CD14-positive monocyte (primary cell): Measurements from ENCODE around the gene NUDT1. TPM values are rescaled to one million over a fixed set of nuclear protein-coding genes. Genes with fewer than 3 reads are reported as not detected.

Source experiments
- DNase-seq, 3 donors: peaks; one replicate each; pipeline ENCODE4 v3.0.0-alpha.2; 2011 to 2022
- H2AFZ ChIP-seq: 2 replicates; pipeline ENCODE4 v1.6.0; 2012; ENCODE audit warnings: mild to moderate bottlenecking, low read depth, low read length, inconsistent platforms; ENCODE audit not compliant: insufficient read depth, poor library complexity, severe bottlenecking
- H3K27ac ChIP-seq, 2 donors: 1 replicate in 1 of 2; 2 replicates in 1 of 2; pipeline ENCODE4 v1.5.1; 2012 to 2013; ENCODE audit warnings: low read length in 2 of 2, control low read depth in 1 of 2, inconsistent platforms in 1 of 2, low read depth in 1 of 2, mild to moderate bottlenecking in 1 of 2
- H3K27me3 ChIP-seq, 2 donors: one replicate each; pipeline versions ENCODE4 v1.6.0 to v1.6.1; 2011 to 2013; ENCODE audit warnings: low read length in 2 of 2; ENCODE audit not compliant: control insufficient read depth in 2 of 2, insufficient read depth in 2 of 2
- H3K36me3 ChIP-seq, 2 donors: replicated peaks in 1 of 2; 1 replicate in 1 of 2; 2 replicates in 1 of 2; pipeline versions ENCODE4 v1.5.1 to v1.6.1; 2012 to 2013; ENCODE audit warnings: low read length in 2 of 2, control low read depth in 1 of 2, inconsistent platforms in 1 of 2, mild to moderate bottlenecking in 1 of 2; ENCODE audit not compliant: insufficient read depth in 2 of 2, control insufficient read depth in 1 of 2
- H3K4me1 ChIP-seq, 2 donors: 1 replicate in 1 of 2; 2 replicates in 1 of 2; pipeline versions ENCODE4 v1.5.1 to v1.6.1; 2012 to 2013; ENCODE audit warnings: low read length in 2 of 2, control low read depth in 1 of 2, inconsistent platforms in 1 of 2, mild to moderate bottlenecking in 1 of 2, moderate library complexity in 1 of 2; ENCODE audit not compliant: insufficient read depth in 2 of 2, control insufficient read depth in 1 of 2
- H3K4me2 ChIP-seq: replicated peaks from 2 replicates; pipeline ENCODE3; 2012; ENCODE audit warnings: low read length, moderate library complexity, mild to moderate bottlenecking; ENCODE audit not compliant: poor library complexity, severe bottlenecking; ENCODE audit errors: extremely low read depth
- H3K4me3 ChIP-seq, 3 experiments: fragments of 200-600 bp in 1 of 3; sonication (generic) in 1 of 3; replicated peaks in 1 of 3; 1 replicate in 2 of 3; 2 replicates in 1 of 3; pipeline ENCODE4 v1.5.1; 2011 to 2013; ENCODE audit warnings: low read length in 3 of 3, mild to moderate bottlenecking in 3 of 3, control low read depth in 2 of 3, low read depth in 2 of 3, inconsistent platforms in 1 of 3, moderate library complexity in 1 of 3
- H3K79me2 ChIP-seq: 2 replicates; pipeline ENCODE4 v1.6.0; 2012; ENCODE audit warnings: mild to moderate bottlenecking, control low read depth, inconsistent platforms, low read length, moderate library complexity; ENCODE audit not compliant: insufficient read depth
- H3K9ac ChIP-seq: 2 replicates; pipeline ENCODE4 v1.6.0; 2017; ENCODE audit warnings: low read length, mild to moderate bottlenecking; ENCODE audit not compliant: insufficient read depth, poor library complexity, severe bottlenecking
- H3K9me3 ChIP-seq, 2 donors: replicated peaks in 1 of 2; 1 replicate in 1 of 2; 2 replicates in 1 of 2; pipeline versions ENCODE4 v1.5.1 to v1.6.1; 2012 to 2013; ENCODE audit warnings: low read length in 2 of 2, control low read depth in 1 of 2; ENCODE audit not compliant: control insufficient read depth in 1 of 2, insufficient read depth in 1 of 2
- H4K20me1 ChIP-seq: 2 replicates; pipeline ENCODE4 v1.6.0; 2012; ENCODE audit warnings: mild to moderate bottlenecking, low read length, control low read depth, moderate library complexity; ENCODE audit not compliant: insufficient read depth
- H3K27ac Mint-ChIP-seq, 7 donors: one replicate each; pipeline ENCODE4 v1.8.0; 2020; ENCODE audit warnings: mild to moderate bottlenecking in 7 of 7, mixed read lengths in 7 of 7, moderate library complexity in 6 of 7, inconsistent platforms in 2 of 7
- H3K27me3 Mint-ChIP-seq, 3 donors: one replicate each; pipeline ENCODE4 v1.8.0; 2021 to 2022; ENCODE audit warnings: low read depth in 3 of 3, mild to moderate bottlenecking in 3 of 3, mixed read lengths in 3 of 3, moderate library complexity in 3 of 3, inconsistent platforms in 1 of 3
- H3K36me3 Mint-ChIP-seq, 2 donors: one replicate each; pipeline ENCODE4 v1.8.0; 2020; ENCODE audit warnings: mixed read lengths in 2 of 2, inconsistent platforms in 1 of 2, mild to moderate bottlenecking in 1 of 2
- H3K4me1 Mint-ChIP-seq: one replicate; pipeline ENCODE4 v1.8.0; 2020; ENCODE audit warnings: mild to moderate bottlenecking, mixed read lengths
- H3K4me3 Mint-ChIP-seq, 2 donors: one replicate each; pipeline ENCODE4 v1.8.0; 2020; ENCODE audit warnings: mild to moderate bottlenecking in 2 of 2, mixed read lengths in 2 of 2, moderate library complexity in 1 of 2
- H3K9me3 Mint-ChIP-seq, 7 donors: one replicate each; pipeline ENCODE4 v1.8.0; 2020 to 2022; ENCODE audit warnings: mixed read lengths in 7 of 7, mild to moderate bottlenecking in 6 of 7, moderate library complexity in 6 of 7, inconsistent platforms in 2 of 7
- CTCF ChIP-seq: fragments of 200-600 bp; IDR thresholded peaks from one replicate; pipeline ENCODE4 v1.8.0; 2022; ENCODE audit warnings: antibody characterized with exemption, mild to moderate bottlenecking
- WGBS: methylation state at CpG from one replicate; pipeline ENCODE4 v1.1.5; 2013; ENCODE audit warnings: missing lambda C conversion rate; ENCODE audit not compliant: insufficient coverage; 5-methylcytosine and 5-hydroxymethylcytosine counted together
- intact Hi-C, 2 donors: fragments of 100-400 bp; cut with micrococcal nuclease; formaldehyde crosslinking; loops; one replicate each; pipeline versions ENCODE4 v1.15.0 to v1.15.1; 2023
- polyA plus RNA-seq, 3 donors: library from polyadenylated mRNA; depleted of rRNA in 1 of 3; unstranded in 2 of 3; stranded (reverse) in 1 of 3; fragments of 300-500 nt in 2 of 3; fragments of >200 nt in 1 of 3; fragmentation: Illumina TruSeq in 2 of 3; gene quantifications; 1 replicate in 2 of 3; 2 replicates in 1 of 3; pipeline ENCODE4 v1.2.3, GENCODE V29; 2012 to 2021

Gene NUDT1
- polyA plus RNA-seq, 3 donors = 19.6 to 42.6 (median 40.8) TPM

GRCh38 chr7:2282185-2282751 is 40.2 kb downstream of the NUDT1 start:
- Histone ChIP-seq H3K36me3 (peaks cover 3 to 9% of the 10 kb centered on the region in 2 donors), H3K27ac (no peak overlapping the region), H3K9ac (no peak overlapping the region), H3K4me1 (no peaks in the 10 kb centered on the region), H3K9me3 (no peaks in the 10 kb centered on the region), H4K20me1 (peaks cover 10% of the 10 kb centered on the region), H3K27me3 (no peaks in the 10 kb centered on the region), H3K4me3 (no peak overlapping the region), H3K79me2 (peaks cover 3% of the 10 kb centered on the region), H3K4me2 (no peak overlapping the region), H2AFZ (no peak overlapping the region)
- intact Hi-C loops = no loop called here
- Mint-ChIP-seq H3K4me1 (no peaks in the 10 kb centered on the region), H3K27me3 (peaks cover 1% of the 10 kb centered on the region in 3 donors), H3K27ac (no peak overlapping the region), H3K36me3 (peaks cover 7 to 14% of the 10 kb centered on the region in 2 donors), H3K4me3 (no peak overlapping the region), H3K9me3 (no peaks in the 10 kb centered on the region)
- DNase-seq = no peak
- no peak for TF ChIP-seq CTCF
- 92% methylated on average over 9 of the region's 14 CpGs for WGBS

DNA sequence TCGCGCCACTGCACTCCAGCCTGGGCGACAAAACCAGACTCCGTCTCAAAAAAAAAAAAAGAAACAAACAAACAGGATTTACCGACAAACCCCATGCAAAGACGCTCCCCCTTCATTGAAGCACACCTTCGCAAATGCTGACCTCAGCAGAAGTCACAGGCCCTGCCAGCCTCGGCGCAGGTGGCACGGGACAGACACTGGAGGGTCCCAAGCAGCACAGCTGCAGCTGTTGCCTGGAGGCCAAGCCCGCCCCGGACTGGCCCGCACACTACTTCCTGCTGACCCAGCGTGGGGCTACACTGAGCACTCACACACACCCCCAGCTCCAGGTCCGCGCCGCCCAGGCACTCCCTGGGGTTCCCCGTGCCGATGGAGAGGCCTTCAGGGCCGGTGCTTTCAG is 41.0 kb downstream of the NUDT1 start:
- Histone ChIP-seq H3K79me2 (peaks cover 3% of the 10 kb centered on the region), H3K27ac (no peak overlapping the region), H3K27me3 (no peaks in the 10 kb centered on the region), H3K9me3 (no peaks in the 10 kb centered on the region), H3K4me3 (no peak overlapping the region), H3K4me2 (no peak overlapping the region), H3K36me3 (peaks cover under 1% of the 10 kb centered on the region in 2 donors), H3K4me1 (no peaks in the 10 kb centered on the region), H3K9ac (no peak overlapping the region), H4K20me1 (peaks cover 10% of the 10 kb centered on the region), H2AFZ (no peak overlapping the region)
- Mint-ChIP-seq H3K4me3 (no peak overlapping the region), H3K27ac (no peak overlapping the region), H3K4me1 (no peaks in the 10 kb centered on the region), H3K9me3 (no peaks in the 10 kb centered on the region), H3K36me3 (peaks cover 5 to 7% of the 10 kb centered on the region in 2 donors), H3K27me3 (peaks cover 0 to 1% (median 0%) of the 10 kb centered on the region in 3 donors)
- intact Hi-C loops = no loop called here
- no peak for DNase-seq
- no peak for TF ChIP-seq CTCF
- WGBS = 97% methylated on average over 16 of the region's 20 CpGs
